ENCODE measurements around the gene KIFC3.

KIFC3 gene

DNA sequence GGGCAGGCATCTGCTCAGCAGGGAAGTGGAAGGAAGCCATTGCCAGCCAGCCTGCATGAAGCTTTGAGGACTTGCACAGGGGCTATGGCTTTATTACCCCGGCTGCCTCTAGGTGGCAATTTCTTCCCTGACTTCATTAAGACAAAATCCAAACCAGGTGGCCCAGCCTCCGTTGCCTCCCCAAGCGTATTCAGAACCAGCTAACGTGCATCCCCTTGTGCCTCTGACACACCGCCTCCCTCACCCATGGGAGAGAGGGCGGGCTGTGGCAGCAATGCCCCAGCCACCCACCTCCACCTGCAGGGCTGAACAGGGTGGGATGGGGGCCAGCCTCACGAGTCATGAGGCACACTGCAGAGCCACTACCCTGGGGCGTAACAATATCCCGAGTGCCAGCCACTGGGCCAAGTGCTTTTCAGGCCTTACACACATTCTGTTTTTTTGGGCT, 6.8 kb downstream of the KIFC3 start:
- Histone ChIP-seq H3F3A (ENCODE audit: insufficient read depth, low read length) (peaks cover 26% of the 10 kb centered on the region), H3K79me2 (ENCODE audit: low read length) (peaks cover 24% of the 10 kb centered on the region), H3K9ac (ENCODE audit: low read length) (no peak overlapping the region), H3K27ac (ENCODE audit: low read length) (no peak overlapping the region), H3K4me3 (ENCODE audit: low read length) (no peak overlapping the region), H3K4me2 (ENCODE audit: low read depth, low read length) (peak overlapping the region; percentile 46; the same call in 1 of the 2 replicates), H3K9me2 (replicated peaks; ENCODE audit: insufficient read depth, low read length) (no peaks in the 10 kb centered on the region), H3K4me1 (ENCODE audit: low read length) (peaks cover 49% of the 10 kb centered on the region), H3K9me3 (replicated peaks; ENCODE audit: insufficient read depth, low read length) (no peaks in the 10 kb centered on the region), H2AFZ (ENCODE audit: low read length) (no peak overlapping the region), H3K27me3 (replicated peaks; ENCODE audit: insufficient read depth, low read length) (no peaks in the 10 kb centered on the region), H4K20me1 (ENCODE audit: insufficient read depth, low read length) (no peaks in the 10 kb centered on the region), H3K36me3 (replicated peaks; ENCODE audit: insufficient read depth, low read length) (no peaks in the 10 kb centered on the region)
- TF ChIP-seq, protein P1, sequence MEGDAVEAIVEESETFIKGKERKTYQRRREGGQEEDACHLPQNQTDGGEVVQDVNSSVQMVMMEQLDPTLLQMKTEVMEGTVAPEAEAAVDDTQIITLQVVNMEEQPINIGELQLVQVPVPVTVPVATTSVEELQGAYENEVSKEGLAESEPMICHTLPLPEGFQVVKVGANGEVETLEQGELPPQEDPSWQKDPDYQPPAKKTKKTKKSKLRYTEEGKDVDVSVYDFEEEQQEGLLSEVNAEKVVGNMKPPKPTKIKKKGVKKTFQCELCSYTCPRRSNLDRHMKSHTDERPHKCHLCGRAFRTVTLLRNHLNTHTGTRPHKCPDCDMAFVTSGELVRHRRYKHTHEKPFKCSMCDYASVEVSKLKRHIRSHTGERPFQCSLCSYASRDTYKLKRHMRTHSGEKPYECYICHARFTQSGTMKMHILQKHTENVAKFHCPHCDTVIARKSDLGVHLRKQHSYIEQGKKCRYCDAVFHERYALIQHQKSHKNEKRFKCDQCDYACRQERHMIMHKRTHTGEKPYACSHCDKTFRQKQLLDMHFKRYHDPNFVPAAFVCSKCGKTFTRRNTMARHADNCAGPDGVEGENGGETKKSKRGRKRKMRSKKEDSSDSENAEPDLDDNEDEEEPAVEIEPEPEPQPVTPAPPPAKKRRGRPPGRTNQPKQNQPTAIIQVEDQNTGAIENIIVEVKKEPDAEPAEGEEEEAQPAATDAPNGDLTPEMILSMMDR (IDR thresholded peaks at IDR 0.05; ENCODE audit: low read length): peak; percentile 66
- no peak for TF ChIP-seq EZH2 (optimal IDR thresholded peaks at IDR 0.05; ENCODE audit: low read depth, low read length)
- peak; percentile 85 for DNase-seq

DNA sequence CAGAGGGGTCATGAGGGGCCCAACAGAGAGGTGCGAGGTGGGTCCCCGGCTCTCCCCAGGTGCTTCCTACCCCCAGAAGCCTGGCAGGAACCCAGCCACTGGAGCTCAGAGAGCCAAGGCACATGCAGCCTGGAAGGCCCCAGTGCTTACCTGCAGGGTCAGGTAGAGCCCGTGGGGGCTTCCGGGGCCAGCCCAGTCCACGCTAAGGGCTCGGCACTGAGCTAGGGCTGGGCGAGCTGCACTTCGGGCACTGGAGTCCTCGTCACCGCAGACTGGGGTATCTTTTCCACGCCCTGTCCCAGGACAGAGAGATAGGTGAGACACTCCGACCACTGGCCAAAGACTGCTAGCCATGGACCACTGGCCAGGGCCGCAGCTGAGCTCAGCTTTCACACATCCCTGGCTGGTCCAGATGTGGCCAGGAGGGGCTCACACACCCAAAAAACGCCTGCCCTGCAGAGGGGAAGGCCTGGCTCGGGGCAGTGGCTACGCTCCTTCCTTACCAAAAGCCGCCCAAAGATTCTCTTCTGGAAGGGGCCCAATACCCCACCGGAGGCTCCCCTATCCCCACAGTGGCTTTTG, 7.4 kb downstream of the KIFC3 start:
- no peak overlapping the region for H3K9ac ChIP-seq (ENCODE audit: low read length)
- no peak for TF ChIP-seq EZH2phosphoT487 (IDR thresholded peaks at IDR 0.05; ENCODE audit: low read length)
- TF ChIP-seq, protein P1 (IDR thresholded peaks at IDR 0.05; ENCODE audit: low read length): no peak
- TF ChIP-seq EZH2 (optimal IDR thresholded peaks at IDR 0.05; ENCODE audit: low read depth, low read length): no peak
- H3K27ac ChIP-seq (ENCODE audit: low read length): no peak overlapping the region
- no peaks in the 10 kb centered on the region for H3K27me3 ChIP-seq (replicated peaks; ENCODE audit: insufficient read depth, low read length)
- H3F3A ChIP-seq (ENCODE audit: insufficient read depth, low read length): peaks cover 29% of the 10 kb centered on the region
- H4K20me1 ChIP-seq (ENCODE audit: insufficient read depth, low read length): no peaks in the 10 kb centered on the region
- no peak for DNase-seq
- no peaks in the 10 kb centered on the region for H3K9me2 ChIP-seq (replicated peaks; ENCODE audit: insufficient read depth, low read length)
- H3K4me2 ChIP-seq (ENCODE audit: low read depth, low read length): peak overlapping the region; percentile 34; the same call in 1 of the 2 replicates
- no peak overlapping the region for H2AFZ ChIP-seq (ENCODE audit: low read length)
- H3K36me3 ChIP-seq (replicated peaks; ENCODE audit: insufficient read depth, low read length): no peaks in the 10 kb centered on the region
- H3K9me3 ChIP-seq (replicated peaks; ENCODE audit: insufficient read depth, low read length): no peaks in the 10 kb centered on the region
- no peak overlapping the region for H3K4me3 ChIP-seq (ENCODE audit: low read length)
- H3K4me1 ChIP-seq (ENCODE audit: low read length): peaks cover 51% of the 10 kb centered on the region
- peaks cover 24% of the 10 kb centered on the region for H3K79me2 ChIP-seq (ENCODE audit: low read length)

DNA sequence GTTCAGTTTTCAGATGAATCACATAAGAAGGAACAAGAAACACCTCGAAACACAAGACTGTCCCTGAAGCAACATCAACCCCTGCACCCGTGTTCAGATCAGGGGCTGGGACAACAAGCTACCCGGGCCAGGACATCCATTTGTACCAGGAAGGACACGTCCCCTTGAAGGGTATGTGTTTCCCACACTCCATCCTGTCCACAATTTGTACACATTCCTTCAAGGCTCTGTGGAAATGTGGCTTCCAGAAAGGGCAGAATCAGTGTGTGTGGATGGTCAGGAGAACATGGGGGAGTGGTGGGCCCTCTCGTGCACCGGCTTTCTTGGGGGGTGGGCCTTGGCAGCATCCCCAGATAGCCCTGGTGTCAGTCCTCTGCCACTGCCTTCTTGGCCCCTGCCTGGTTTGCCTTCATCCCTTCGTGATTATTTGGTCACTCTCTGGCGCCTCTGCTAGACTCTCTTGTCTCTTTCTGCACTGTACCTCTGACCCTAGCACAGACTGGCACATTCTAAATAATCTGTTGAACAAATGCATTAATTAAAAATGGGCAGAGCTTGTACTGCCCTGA, 10.3 kb downstream of the KIFC3 start:
- peak overlapping the region; percentile 35 for H3K4me3 ChIP-seq (ENCODE audit: low read length)
- H3K9me3 ChIP-seq (replicated peaks; ENCODE audit: insufficient read depth, low read length): no peaks in the 10 kb centered on the region
- peaks cover 20% of the 10 kb centered on the region for H3K79me2 ChIP-seq (ENCODE audit: low read length)
- no peaks in the 10 kb centered on the region for H3K27me3 ChIP-seq (replicated peaks; ENCODE audit: insufficient read depth, low read length)
- H3K36me3 ChIP-seq (replicated peaks; ENCODE audit: insufficient read depth, low read length): no peaks in the 10 kb centered on the region
- H3K4me1 ChIP-seq (ENCODE audit: low read length): peaks cover 41% of the 10 kb centered on the region
- no peaks in the 10 kb centered on the region for H4K20me1 ChIP-seq (ENCODE audit: insufficient read depth, low read length)
- peak overlapping the region; percentile 88 for H3K27ac ChIP-seq (ENCODE audit: low read length)
- peak overlapping the region; percentile 88 for H3K4me2 ChIP-seq (ENCODE audit: low read depth, low read length)
- TF ChIP-seq EZH2 (optimal IDR thresholded peaks at IDR 0.05; ENCODE audit: low read depth, low read length): no peak
- TF ChIP-seq, protein P1 (IDR thresholded peaks at IDR 0.05; ENCODE audit: low read length): no peak
- no peak for TF ChIP-seq EZH2phosphoT487 (IDR thresholded peaks at IDR 0.05; ENCODE audit: low read length)
- H3K9ac ChIP-seq (ENCODE audit: low read length): peak overlapping the region; percentile 61
- no peak for DNase-seq
- H3F3A ChIP-seq (ENCODE audit: insufficient read depth, low read length): peaks cover 24% of the 10 kb centered on the region
- H2AFZ ChIP-seq (ENCODE audit: low read length): peak overlapping the region; percentile 74
- H3K9me2 ChIP-seq (replicated peaks; ENCODE audit: insufficient read depth, low read length): no peaks in the 10 kb centered on the region
